HEK293 (cell line): ENCODE measurements around the gene DNA2.

Experiments
- CTCF ChIA-PET: fragments of 350-600 bp; formaldehyde crosslinking; extraction: SDS; loops from one replicate; lab custom pipeline; 2021; ENCODE audit warnings: antibody characterized with exemption; lab: Yijun Ruan, JAX
- POLR2A ChIA-PET: fragments of 300-600 bp; formaldehyde crosslinking; extraction: SDS; loops from one replicate; lab custom pipeline; 2020; ENCODE audit warnings: antibody characterized with exemption, inconsistent platforms; lab: Yijun Ruan, JAX
- H3K27ac ChIP-seq: fragments of 200-500 bp; sonication (Bioruptor generic); 2 replicates; pipeline ENCODE4 v1.5.1; 2014; ENCODE audit warnings: low read depth, low read length, control low read depth, inconsistent platforms; ENCODE audit errors: extremely low read depth
- H3K36me3 ChIP-seq, 2 experiments: fragments of 200-500 bp in 1 of 2; sonication (Bioruptor generic) in 1 of 2; 1 replicate in 1 of 2; 2 replicates in 1 of 2; pipeline ENCODE4 v1.5.1; 2014 to 2017; ENCODE audit warnings: inconsistent platforms in 2 of 2, low read length in 2 of 2; ENCODE audit not compliant: control insufficient read depth in 2 of 2, insufficient read depth in 1 of 2
- H3K4me1 ChIP-seq: fragments of 200-500 bp; sonication (Bioruptor generic); 2 replicates; pipeline ENCODE4 v1.5.1; 2014; ENCODE audit warnings: mild to moderate bottlenecking, low read length, inconsistent platforms; ENCODE audit not compliant: control insufficient read depth, insufficient read depth
- H3K4me3 ChIP-seq: 2 replicates; pipeline ENCODE4 v1.5.1; 2011; ENCODE audit warnings: low read depth, mild to moderate bottlenecking, control low read depth, low read length, moderate library complexity
- H3K9me3 ChIP-seq: fragments of 200-500 bp; sonication (Bioruptor generic); 2 replicates; pipeline ENCODE4 v1.5.1; 2014; ENCODE audit warnings: low read depth, low read length, inconsistent platforms; ENCODE audit not compliant: control insufficient read depth, insufficient read depth
- ELK4 ChIP-seq: IDR thresholded peaks from 2 replicates; pipeline ENCODE4 v1.6.1; 2011; ENCODE audit warnings: mild to moderate bottlenecking, low read depth, low read length, borderline replicate concordance
- GLIS1 ChIP-seq: fragments of 450-650 bp; formaldehyde crosslinking; IDR thresholded peaks from 2 replicates; pipeline ENCODE4 v1.5.1; 2016; ENCODE audit warnings: missing biosample characterization, missing genetic modification characterization
- HOXD13 ChIP-seq: sonication (generic); formaldehyde crosslinking; IDR thresholded peaks from 2 replicates; pipeline ENCODE4 v1.8.0; 2022; ENCODE audit warnings: missing genetic modification reagents, borderline replicate concordance
- KLF1 ChIP-seq: fragments of 450-650 bp; formaldehyde crosslinking; IDR thresholded peaks from 2 replicates; pipeline ENCODE4 v1.5.1; 2016; ENCODE audit warnings: missing biosample characterization, missing genetic modification characterization
- KLF16 ChIP-seq: fragments of 450-650 bp; formaldehyde crosslinking; IDR thresholded peaks from 2 replicates; pipeline ENCODE4 v1.5.1; 2017; ENCODE audit warnings: missing biosample characterization, missing genetic modification characterization
- KLF7 ChIP-seq: fragments of 450-650 bp; formaldehyde crosslinking; IDR thresholded peaks from 2 replicates; pipeline ENCODE4 v1.5.1; 2016; ENCODE audit warnings: missing biosample characterization, missing genetic modification characterization, borderline replicate concordance
- KLF8 ChIP-seq: fragments of 450-650 bp; formaldehyde crosslinking; IDR thresholded peaks from 2 replicates; pipeline ENCODE4 v1.5.1; 2016; ENCODE audit warnings: missing biosample characterization, missing genetic modification characterization
- MEIS1 ChIP-seq: sonication (generic); formaldehyde crosslinking; IDR thresholded peaks from 2 replicates; pipeline ENCODE4 v1.8.1; 2022; ENCODE audit warnings: missing genetic modification reagents, mild to moderate bottlenecking, borderline replicate concordance
- REST ChIP-seq: fragments of 450-650 bp; formaldehyde crosslinking; IDR thresholded peaks from 2 replicates; pipeline ENCODE4 v1.5.1; 2016; ENCODE audit warnings: missing biosample characterization, missing genetic modification characterization
- SP3 ChIP-seq: fragments of 450-650 bp; formaldehyde crosslinking; IDR thresholded peaks from 2 replicates; pipeline ENCODE4 v1.5.1; 2016; ENCODE audit warnings: missing biosample characterization, missing genetic modification characterization
- SP7 ChIP-seq: fragments of 450-650 bp; formaldehyde crosslinking; IDR thresholded peaks from 2 replicates; pipeline ENCODE4 v1.5.1; 2016; ENCODE audit warnings: missing biosample characterization, missing genetic modification characterization
- TCF7L2 ChIP-seq: IDR thresholded peaks from 2 replicates; pipeline ENCODE4 v1.6.1; 2011; ENCODE audit warnings: low read depth, mild to moderate bottlenecking, inconsistent platforms, low read length, moderate library complexity, borderline replicate concordance
- ZBTB10 ChIP-seq: fragments of 450-650 bp; formaldehyde crosslinking; IDR thresholded peaks from 2 replicates; pipeline ENCODE4 v1.5.1; 2016; ENCODE audit warnings: missing biosample characterization, missing genetic modification characterization
- ZBTB17 ChIP-seq: fragments of 450-650 bp; formaldehyde crosslinking; IDR thresholded peaks from 2 replicates; pipeline ENCODE4 v1.5.1; 2016; ENCODE audit warnings: missing biosample characterization, missing genetic modification characterization
- ZFP37 ChIP-seq: fragments of 450-650 bp; formaldehyde crosslinking; IDR thresholded peaks from 2 replicates; pipeline ENCODE4 v1.5.1; 2016; ENCODE audit warnings: missing biosample characterization, missing genetic modification characterization
- ZFP69B ChIP-seq: fragments of 450-650 bp; formaldehyde crosslinking; IDR thresholded peaks from 2 replicates; pipeline ENCODE4 v1.5.1; 2016; ENCODE audit warnings: missing biosample characterization, missing genetic modification characterization
- ZIC2 ChIP-seq: fragments of 450-650 bp; formaldehyde crosslinking; IDR thresholded peaks from 2 replicates; pipeline ENCODE4 v1.5.1; 2016; ENCODE audit warnings: missing biosample characterization, missing genetic modification characterization
- ZNF155 ChIP-seq: fragments of 450-650 bp; formaldehyde crosslinking; IDR thresholded peaks from 2 replicates; pipeline ENCODE4 v1.5.1; 2016; ENCODE audit warnings: missing biosample characterization, missing genetic modification characterization
- ZNF169 ChIP-seq: fragments of 450-650 bp; formaldehyde crosslinking; IDR thresholded peaks from 2 replicates; pipeline ENCODE4 v1.5.1; 2016; ENCODE audit warnings: missing biosample characterization, missing genetic modification characterization
- ZNF184 ChIP-seq: fragments of 450-650 bp; IDR thresholded peaks from 2 replicates; pipeline ENCODE4 v1.5.1; 2018; ENCODE audit warnings: missing biosample characterization, mild to moderate bottlenecking, missing genetic modification characterization
- ZNF335 ChIP-seq: fragments of 450-650 bp; formaldehyde crosslinking; conservative IDR thresholded peaks from 2 replicates; pipeline ENCODE4 v1.5.1; 2016; ENCODE audit warnings: missing biosample characterization, missing genetic modification characterization
- ZNF341 ChIP-seq: fragments of 450-650 bp; formaldehyde crosslinking; IDR thresholded peaks from 2 replicates; pipeline ENCODE4; 2016; ENCODE audit warnings: low read depth, missing biosample characterization, missing genetic modification characterization
- ZNF555 ChIP-seq: fragments of 450-650 bp; formaldehyde crosslinking; conservative IDR thresholded peaks from 2 replicates; pipeline ENCODE4 v1.5.1; 2017; ENCODE audit warnings: missing biosample characterization, mild to moderate bottlenecking, missing genetic modification characterization, inconsistent platforms
- ZNF645 ChIP-seq: fragments of 450-650 bp; formaldehyde crosslinking; IDR thresholded peaks from 2 replicates; pipeline ENCODE4; 2016; ENCODE audit warnings: missing biosample characterization, missing genetic modification characterization
- ZNF692 ChIP-seq: fragments of 450-650 bp; formaldehyde crosslinking; IDR thresholded peaks from 2 replicates; pipeline ENCODE4 v1.5.1; 2016; ENCODE audit warnings: missing biosample characterization, missing genetic modification characterization
- ZNF768 ChIP-seq: fragments of 450-650 bp; formaldehyde crosslinking; IDR thresholded peaks from 2 replicates; pipeline ENCODE4 v1.5.1; 2018; ENCODE audit warnings: missing biosample characterization, mild to moderate bottlenecking, missing genetic modification characterization

Gene DNA2

GRCh38 chr10:68406815-68407548 is 64.8 kb downstream of the DNA2 start, which contains the start of gene RUFY2 (continued):
- TF ChIP-seq ZNF184 (tag by site-specific recombination) = peak; percentile 11; the same call in 1 of the 2 replicates
- no peak for TF ChIP-seq TCF7L2
- no peak for TF ChIP-seq MEIS1
- TF ChIP-seq ZNF645 = no peak
- TF ChIP-seq KLF8 (tag by site-specific recombination) = peak; percentile 67; the same call in 1 of the 2 replicates
- TF ChIP-seq ZFP37 = peak; percentile 45; the same call in 1 of the 2 replicates
- peak; percentile 69 for TF ChIP-seq ZNF692
- peak; percentile 96 for TF ChIP-seq ZNF335 (tag by site-specific recombination)
- TF ChIP-seq HOXD13 (CRISPR knock-in tag) = no peak
- peak; percentile 99 for TF ChIP-seq ZBTB10 (tag by site-specific recombination)
- peak; percentile 82; the same call in 1 of the 2 replicates for TF ChIP-seq ZFP69B (tag by site-specific recombination)
- TF ChIP-seq, all 188 proteins: peak for 56

- POLR2A ChIA-PET = interaction anchor here (0.6 to 1.3 kb wide), 6 partner anchors 8 to 401 kb away, joined by 3 to 6 read pairs (median 4); partner anchors contain the start of genes DNA2 and PBLD
- H3K4me1 ChIP-seq = no peaks in the 10 kb centered on the region
- TF ChIP-seq ZNF768 (tag by site-specific recombination) = no peak
- no peak for TF ChIP-seq ZNF169 (tag by site-specific recombination)
- TF ChIP-seq KLF7 = peak; percentile 70; the same call in 1 of the 2 replicates
- TF ChIP-seq ZIC2 = peak; percentile 53; the same call in 1 of the 2 replicates
- peak; percentile 65 for TF ChIP-seq ZBTB17 (tag by site-specific recombination)
- peak; percentile 69; the same call in 1 of the 2 replicates for TF ChIP-seq REST (tag by site-specific recombination)
- peak; percentile 92 for TF ChIP-seq GLIS1 (tag by site-specific recombination)
- peak; percentile 86 for TF ChIP-seq KLF1
- TF ChIP-seq KLF16 (tag by site-specific recombination) = peak; percentile 43; the same call in 1 of the 2 replicates
- TF ChIP-seq SP3 (tag by site-specific recombination) = peak; percentile 72
- TF ChIP-seq ZNF341 = peak; percentile 71
- TF ChIP-seq ZNF155 (tag by site-specific recombination) = no peak
- TF ChIP-seq ELK4 = no peak
- TF ChIP-seq ZNF555 (tag by site-specific recombination) = no peak
- 0 out of 2 replicates have a peak, but pooled peaks have one; percentile 30 for TF ChIP-seq SP7 (tag by site-specific recombination)
- TF ChIP-seq ZNF335 (tag by site-specific recombination) = no peak
Observed at GRCh38 chr10:68406111-68406814, 65.5 kb downstream of the DNA2 start.

More at GRCh38 chr10:68406111-68406814, 65.5 kb downstream of the DNA2 start:
- CTCF ChIA-PET = interaction anchor here (0.6 to 1.2 kb wide), 9 partner anchors 9 to 388 kb away, joined by 3 to 5 read pairs (median 3); no protein-coding TSS in a partner anchor
- peak overlapping the region; percentile 100 for H3K4me3 ChIP-seq
- H3K9me3 ChIP-seq = no peaks in the 10 kb centered on the region
- peaks cover under 1 to 6% of the 10 kb centered on the region in 2 experiments; a peak in 2 of 3 replicates for H3K36me3 ChIP-seq
- peak overlapping the region; percentile 93 for H3K27ac ChIP-seq
